Glutamatergic neuron (in vitro differentiated cells): ENCODE results near the gene CCDC27. TPM values are rescaled to one million over a fixed set of nuclear protein-coding genes. Genes with fewer than 3 reads are reported as not detected.

ENCODE experiments used
- DNase-seq: peaks from one replicate; pipeline ENCODE4 v3.0.0; 2022
- H3K27ac Mint-ChIP-seq: one replicate; pipeline ENCODE4 v1.8.0; 2020; ENCODE audit warnings: mild to moderate bottlenecking, mixed read lengths, inconsistent platforms; ENCODE audit not compliant: unreplicated experiment
- H3K27me3 Mint-ChIP-seq: one replicate; pipeline ENCODE4 v1.8.0; 2020; ENCODE audit warnings: mild to moderate bottlenecking, moderate library complexity, mixed read lengths, inconsistent platforms; ENCODE audit not compliant: unreplicated experiment
- H3K36me3 Mint-ChIP-seq: one replicate; pipeline ENCODE4 v1.8.0; 2020; ENCODE audit warnings: mild to moderate bottlenecking, mixed read lengths, inconsistent platforms; ENCODE audit not compliant: unreplicated experiment
- H3K4me1 Mint-ChIP-seq: one replicate; pipeline ENCODE4 v1.8.0; 2020; ENCODE audit warnings: mild to moderate bottlenecking, low read depth, mixed read lengths, inconsistent platforms; ENCODE audit not compliant: unreplicated experiment
- H3K4me3 Mint-ChIP-seq: one replicate; pipeline ENCODE4 v1.8.0; 2020; ENCODE audit warnings: mild to moderate bottlenecking, mixed read lengths, inconsistent platforms; ENCODE audit not compliant: unreplicated experiment
- H3K9me3 Mint-ChIP-seq: one replicate; pipeline ENCODE4 v1.8.0; 2020; ENCODE audit warnings: mild to moderate bottlenecking, moderate library complexity, mixed read lengths, inconsistent platforms; ENCODE audit not compliant: unreplicated experiment
- total RNA-seq: library from RNA; stranded (reverse); fragmentation: NEBNext Ultra II Directional; extraction: Animal tissue kit (Norgen Biotek cat#: 25700); gene quantifications from one replicate; pipeline ENCODE4 v1.2.1, GENCODE V29; 2021; ENCODE audit not compliant: unreplicated experiment
- TF ChIP-seq, protein P1 (sequence below): fragments of 200-600 bp; sonication (generic); IDR thresholded peaks from one replicate; pipeline ENCODE4 v1.5.0; 2021; ENCODE audit not compliant: partially characterized antibody, unreplicated experiment

The CCDC27 gene
- total RNA-seq, 1 donor from 2014 or later: not detected

- Mint-ChIP-seq H3K36me3 (no peaks in the 10 kb centered on the region), H3K27ac (no peak overlapping the region), H3K4me1 (peaks cover 25% of the 10 kb centered on the region), H3K27me3 (peaks cover 11% of the 10 kb centered on the region), H3K4me3 (no peak overlapping the region), H3K9me3 (peaks cover 7% of the 10 kb centered on the region)
- TF ChIP-seq, protein P1, sequence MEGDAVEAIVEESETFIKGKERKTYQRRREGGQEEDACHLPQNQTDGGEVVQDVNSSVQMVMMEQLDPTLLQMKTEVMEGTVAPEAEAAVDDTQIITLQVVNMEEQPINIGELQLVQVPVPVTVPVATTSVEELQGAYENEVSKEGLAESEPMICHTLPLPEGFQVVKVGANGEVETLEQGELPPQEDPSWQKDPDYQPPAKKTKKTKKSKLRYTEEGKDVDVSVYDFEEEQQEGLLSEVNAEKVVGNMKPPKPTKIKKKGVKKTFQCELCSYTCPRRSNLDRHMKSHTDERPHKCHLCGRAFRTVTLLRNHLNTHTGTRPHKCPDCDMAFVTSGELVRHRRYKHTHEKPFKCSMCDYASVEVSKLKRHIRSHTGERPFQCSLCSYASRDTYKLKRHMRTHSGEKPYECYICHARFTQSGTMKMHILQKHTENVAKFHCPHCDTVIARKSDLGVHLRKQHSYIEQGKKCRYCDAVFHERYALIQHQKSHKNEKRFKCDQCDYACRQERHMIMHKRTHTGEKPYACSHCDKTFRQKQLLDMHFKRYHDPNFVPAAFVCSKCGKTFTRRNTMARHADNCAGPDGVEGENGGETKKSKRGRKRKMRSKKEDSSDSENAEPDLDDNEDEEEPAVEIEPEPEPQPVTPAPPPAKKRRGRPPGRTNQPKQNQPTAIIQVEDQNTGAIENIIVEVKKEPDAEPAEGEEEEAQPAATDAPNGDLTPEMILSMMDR: no peak
- no peak for DNase-seq
These were observed 15.5 kb upstream of the CCDC27 start for GRCh38 chr1:3736708-3737107.

DNA sequence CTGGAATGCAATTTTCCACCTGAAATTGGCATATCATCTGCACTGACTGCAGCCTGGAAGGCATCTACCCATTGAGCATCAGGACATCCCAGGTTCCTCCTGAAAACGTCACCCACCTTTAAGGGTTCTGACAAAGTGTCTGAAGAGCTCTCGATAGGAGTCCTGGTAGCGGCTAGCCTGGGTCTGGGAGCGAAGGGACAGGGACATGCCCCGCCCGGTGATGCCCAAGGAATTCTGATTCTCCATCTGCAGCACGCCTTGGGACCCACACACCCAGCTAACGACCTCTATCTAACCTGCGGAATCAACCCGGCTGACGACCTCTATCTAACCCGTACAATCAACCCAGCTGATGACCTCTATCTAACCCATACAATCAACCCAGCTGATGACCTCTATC lies 13.3 kb upstream of the CCDC27 start:
- H3K27me3 Mint-ChIP-seq: peaks cover 8% of the 10 kb centered on the region
- TF ChIP-seq, protein P1: no peak

DNA sequence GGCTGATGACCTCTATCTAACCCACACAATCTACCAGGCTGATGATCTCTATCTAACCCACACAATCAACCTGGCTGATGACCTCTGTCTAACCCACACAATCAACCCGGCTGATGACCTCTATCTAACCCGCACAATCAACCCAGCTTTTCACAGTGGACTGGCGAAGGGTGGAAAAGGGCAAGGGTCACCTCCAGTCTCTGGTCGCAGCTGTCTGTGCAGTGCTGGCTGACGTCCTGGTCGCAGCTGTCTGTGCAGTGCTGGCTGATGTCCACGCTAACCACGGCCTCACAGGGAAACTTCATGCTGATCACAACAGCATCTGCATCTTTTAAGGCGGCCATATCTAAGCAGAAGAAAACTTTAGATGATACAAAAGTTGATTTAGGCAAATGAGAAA lies 12.2 kb upstream of the CCDC27 start:
- Mint-ChIP-seq H3K9me3 (peaks cover 9% of the 10 kb centered on the region), H3K36me3 (no peaks in the 10 kb centered on the region), H3K27me3 (peaks cover 7% of the 10 kb centered on the region), H3K27ac (no peak overlapping the region), H3K4me3 (no peak overlapping the region), H3K4me1 (peaks cover 16% of the 10 kb centered on the region)
- TF ChIP-seq, protein P1: no peak
- no peak for DNase-seq

More for the DNA sequence above, 13.3 kb upstream of the CCDC27 start:
- Mint-ChIP-seq H3K4me1 (peaks cover 16% of the 10 kb centered on the region), H3K4me3 (no peak overlapping the region), H3K9me3 (peaks cover 9% of the 10 kb centered on the region), H3K27ac (no peak overlapping the region), H3K36me3 (no peaks in the 10 kb centered on the region)
- DNase-seq: no peak

DNA sequence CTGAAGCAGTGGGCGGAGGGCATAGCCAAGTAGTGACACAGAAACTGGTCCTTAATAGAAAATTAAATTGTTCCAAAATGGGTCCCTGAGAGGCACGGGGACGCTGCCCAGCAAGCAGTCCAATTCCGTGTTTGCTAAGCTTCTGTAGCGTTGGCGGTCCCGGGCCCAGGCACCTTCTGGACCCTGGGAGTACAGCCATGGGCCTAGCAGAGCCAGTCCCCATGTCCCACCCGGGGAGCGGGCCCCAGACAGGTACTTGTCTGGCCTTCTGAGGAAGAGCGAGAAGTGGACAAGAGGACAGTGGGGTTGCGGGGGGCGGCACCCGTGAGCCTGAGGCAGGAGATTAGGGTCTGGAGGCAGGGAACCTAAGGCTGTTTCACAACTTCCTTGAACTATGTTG lies 11.5 kb upstream of the CCDC27 start:
- H3K9me3 Mint-ChIP-seq: peaks cover 8% of the 10 kb centered on the region
- H3K27ac Mint-ChIP-seq: no peak overlapping the region
- H3K4me3 Mint-ChIP-seq: no peak overlapping the region
- no peaks in the 10 kb centered on the region for H3K36me3 Mint-ChIP-seq
- peaks cover 19% of the 10 kb centered on the region for H3K4me1 Mint-ChIP-seq
- TF ChIP-seq, protein P1: no peak
- peaks cover 3% of the 10 kb centered on the region for H3K27me3 Mint-ChIP-seq
- DNase-seq: no peak

DNA sequence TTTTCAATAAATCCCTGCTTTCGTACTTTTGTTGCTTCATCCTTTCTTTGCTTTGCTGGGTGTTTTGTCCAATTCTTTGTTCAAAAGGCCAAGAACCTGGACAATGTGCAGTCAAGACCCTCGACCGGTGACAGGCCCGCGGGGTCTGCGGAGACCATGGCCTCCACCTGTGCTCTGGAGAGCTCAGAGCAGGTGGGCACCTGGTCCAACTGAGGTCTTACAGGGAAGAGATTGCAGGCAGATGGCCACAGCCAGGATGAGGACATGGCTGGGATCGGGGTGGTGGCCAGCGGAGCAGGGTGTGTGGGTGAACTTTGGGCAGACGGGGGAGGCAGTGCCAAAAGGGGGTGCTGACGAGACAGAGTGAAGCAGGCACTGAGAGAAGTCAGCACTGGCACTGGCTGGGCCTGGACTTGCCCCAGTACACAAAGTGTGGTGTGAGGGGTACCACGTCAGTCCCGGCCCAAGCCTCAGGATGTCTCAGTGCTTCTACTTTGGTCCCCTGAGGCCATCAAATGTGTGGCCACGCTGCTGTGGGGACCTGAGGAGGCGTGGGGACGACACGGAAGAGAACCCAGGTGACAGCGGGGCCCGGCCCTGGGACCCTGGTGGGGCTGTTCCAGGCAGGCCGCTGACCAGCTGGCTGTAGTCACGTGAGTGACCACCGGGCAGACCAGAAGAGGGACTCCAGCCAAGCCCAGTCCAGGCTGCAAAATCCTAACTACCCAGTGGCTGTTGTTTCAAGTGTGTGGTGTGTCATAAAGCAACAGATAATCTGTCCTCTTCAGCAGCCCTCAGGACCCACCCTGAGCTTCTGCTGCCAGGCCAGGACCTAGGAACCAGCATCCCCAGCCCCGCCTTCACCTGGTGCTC lies 10.4 kb upstream of the CCDC27 start:
- no peaks in the 10 kb centered on the region for H3K36me3 Mint-ChIP-seq
- TF ChIP-seq, protein P1: no peak
- H3K27me3 Mint-ChIP-seq: peaks cover 4% of the 10 kb centered on the region
- peaks cover 16% of the 10 kb centered on the region for H3K4me1 Mint-ChIP-seq
- no peak for DNase-seq
- peaks cover 4% of the 10 kb centered on the region for H3K9me3 Mint-ChIP-seq
- H3K4me3 Mint-ChIP-seq: no peak overlapping the region
- no peak overlapping the region for H3K27ac Mint-ChIP-seq
